H9 (cell line): ENCODE data around the gene LRP1B. TPM values are rescaled to one million over a fixed set of nuclear protein-coding genes. Genes with fewer than 3 reads are reported as not detected.

ENCODE experiments used
- DNase-seq: peaks from one replicate; pipeline ENCODE4 v3.0.0-alpha.2; 2017
- H2AFZ ChIP-seq: one replicate; pipeline ENCODE4 v1.6.1; 2013; ENCODE audit warnings: mild to moderate bottlenecking, low read length, control low read depth, moderate library complexity
- H2AK5ac ChIP-seq: 2 replicates; pipeline ENCODE4 v1.6.1; 2013; ENCODE audit warnings: low read length, control low read depth, mixed read lengths; ENCODE audit not compliant: insufficient read length
- H2BK120ac ChIP-seq: one replicate; pipeline ENCODE4 v1.6.1; 2013; ENCODE audit warnings: low read depth, mild to moderate bottlenecking, low read length, control low read depth, inconsistent platforms; ENCODE audit not compliant: poor library complexity, severe bottlenecking
- H2BK12ac ChIP-seq: 2 replicates; pipeline ENCODE4 v1.6.1; 2013; ENCODE audit warnings: low read length, control low read depth, mixed read lengths, low read depth; ENCODE audit not compliant: insufficient read length
- H2BK15ac ChIP-seq: 2 replicates; pipeline ENCODE4 v1.6.1; 2013; ENCODE audit warnings: low read depth, low read length, control low read depth
- H2BK20ac ChIP-seq: one replicate; pipeline ENCODE4 v1.6.1; 2013; ENCODE audit warnings: low read depth, mild to moderate bottlenecking, low read length, control low read depth, inconsistent platforms; ENCODE audit not compliant: poor library complexity, severe bottlenecking
- H2BK5ac ChIP-seq: 2 replicates; pipeline ENCODE4 v1.6.1; 2013; ENCODE audit warnings: low read length, control low read depth, mixed read lengths; ENCODE audit not compliant: insufficient read length
- H3K14ac ChIP-seq: 2 replicates; pipeline ENCODE4 v1.6.1; 2013; ENCODE audit warnings: low read length, control low read depth; ENCODE audit not compliant: insufficient read depth
- H3K18ac ChIP-seq: 2 replicates; pipeline ENCODE4 v1.6.1; 2013; ENCODE audit warnings: low read depth, mild to moderate bottlenecking, mixed read lengths, low read length, control low read depth; ENCODE audit not compliant: insufficient read length
- H3K23ac ChIP-seq: 2 replicates; pipeline ENCODE4 v1.6.1; 2013; ENCODE audit warnings: low read length, control low read depth, mixed read lengths, low read depth; ENCODE audit not compliant: insufficient read length
- H3K23me2 ChIP-seq: 2 replicates; pipeline ENCODE4 v1.6.1; 2013; ENCODE audit warnings: low read depth, mild to moderate bottlenecking, mixed read lengths, low read length, control low read depth; ENCODE audit not compliant: insufficient read length, poor library complexity, severe bottlenecking
- H3K27ac ChIP-seq: 2 replicates; pipeline ENCODE4 v1.5.1; 2013; ENCODE audit warnings: low read length, control low read depth, mixed read lengths, low read depth; ENCODE audit not compliant: insufficient read length
- H3K27me3 ChIP-seq: 2 replicates; pipeline ENCODE4 v1.6.1; 2013; ENCODE audit warnings: low read length, control low read depth, inconsistent platforms; ENCODE audit not compliant: insufficient read depth
- H3K4ac ChIP-seq: 2 replicates; pipeline ENCODE4 v1.6.1; 2013; ENCODE audit warnings: low read depth, mild to moderate bottlenecking, control low read depth, inconsistent platforms, low read length, moderate library complexity
- H3K4me1 ChIP-seq: 2 replicates; pipeline ENCODE4 v1.6.1; 2013; ENCODE audit warnings: low read length, control low read depth, inconsistent platforms; ENCODE audit not compliant: insufficient read depth
- H3K4me2 ChIP-seq: 2 replicates; pipeline ENCODE4 v1.6.1; 2013; ENCODE audit warnings: low read length, control low read depth, mixed read lengths; ENCODE audit not compliant: insufficient read length, insufficient read depth
- H3K56ac ChIP-seq: 2 replicates; pipeline ENCODE4 v1.6.1; 2013; ENCODE audit warnings: low read depth, mild to moderate bottlenecking, mixed read lengths, low read length, control low read depth; ENCODE audit not compliant: insufficient read length
- H3K79me1 ChIP-seq: 2 replicates; pipeline ENCODE4 v1.6.1; 2013; ENCODE audit warnings: low read depth, mild to moderate bottlenecking, moderate library complexity, low read length, control low read depth, inconsistent platforms; ENCODE audit not compliant: insufficient read depth, poor library complexity, severe bottlenecking
- H3K79me2 ChIP-seq: 2 replicates; pipeline ENCODE4 v1.6.1; 2013; ENCODE audit warnings: low read length, control low read depth, inconsistent platforms; ENCODE audit not compliant: insufficient read depth
- H3K9ac ChIP-seq: 2 replicates; pipeline ENCODE4 v1.6.1; 2013; ENCODE audit warnings: low read length, control low read depth, mixed read lengths; ENCODE audit not compliant: insufficient read length; ENCODE audit errors: extremely low read depth
- H3K9me3 ChIP-seq: one replicate; pipeline ENCODE4 v1.6.1; 2013; ENCODE audit warnings: low read depth, low read length, inconsistent platforms; ENCODE audit not compliant: control insufficient read depth
- H3T11ph ChIP-seq: one replicate; pipeline ENCODE4 v1.6.1; 2013; ENCODE audit warnings: mild to moderate bottlenecking, low read length, control low read depth, inconsistent platforms
- H4K20me1 ChIP-seq: one replicate; pipeline ENCODE4 v1.6.1; 2013; ENCODE audit not compliant: control insufficient read depth, insufficient read length, insufficient read depth
- H4K5ac ChIP-seq: 2 replicates; pipeline ENCODE4 v1.6.1; 2013; ENCODE audit warnings: low read depth, mild to moderate bottlenecking, mixed read lengths, low read length, control low read depth; ENCODE audit not compliant: insufficient read length
- H4K8ac ChIP-seq: replicated peaks from 2 replicates; pipeline ENCODE4 v1.6.1; 2013; ENCODE audit warnings: low read length, control low read depth, mixed read lengths, low read depth; ENCODE audit not compliant: insufficient read length
- H4K91ac ChIP-seq: 2 replicates; pipeline ENCODE4 v1.6.1; 2013; ENCODE audit warnings: low read depth, mild to moderate bottlenecking, moderate library complexity, mixed read lengths, low read length, control low read depth; ENCODE audit not compliant: insufficient read length
- H3K27ac Mint-ChIP-seq, 3 experiments: 2 replicates in 2 of 3; 3 replicates in 1 of 3; pipeline ENCODE4 v1.8.0; 2020 to 2021; ENCODE audit warnings: mixed read lengths in 3 of 3, mild to moderate bottlenecking in 1 of 3, moderate library complexity in 1 of 3
- H3K27me3 Mint-ChIP-seq: 2 replicates; pipeline ENCODE4 v1.8.0; 2021; ENCODE audit warnings: low read depth, mild to moderate bottlenecking, moderate library complexity, mixed read lengths
- H3K36me3 Mint-ChIP-seq, 3 experiments: 2 replicates in 2 of 3; 3 replicates in 1 of 3; pipeline ENCODE4 v1.8.0; 2020 to 2021; ENCODE audit warnings: low read depth in 3 of 3, mixed read lengths in 3 of 3; ENCODE audit not compliant: insufficient read depth in 1 of 3
- H3K4me1 Mint-ChIP-seq, 2 experiments: 2 replicates each; pipeline ENCODE4 v1.8.0; 2020; ENCODE audit warnings: mixed read lengths in 2 of 2
- H3K4me3 Mint-ChIP-seq, 2 experiments: 2 replicates in 1 of 2; 3 replicates in 1 of 2; pipeline ENCODE4 v1.8.0; 2020 to 2021; ENCODE audit warnings: mild to moderate bottlenecking in 2 of 2, mixed read lengths in 2 of 2, moderate library complexity in 1 of 2
- H3K9me3 Mint-ChIP-seq, 2 experiments: 2 replicates in 1 of 2; 3 replicates in 1 of 2; pipeline ENCODE4 v1.8.0; 2020; ENCODE audit warnings: mild to moderate bottlenecking in 2 of 2, mixed read lengths in 2 of 2, moderate library complexity in 1 of 2
- CTCF ChIP-seq: fragments of 200-600 bp; sonication (generic); conservative IDR thresholded peaks from 3 replicates; pipeline ENCODE4 v1.8.0; 2021; ENCODE audit warnings: antibody characterized with exemption, mild to moderate bottlenecking
- WGBS: extraction: QIAGEN DNeasy Blood & Tissue Kit; methylation state at CpG from one replicate; pipeline ENCODE4 v1.1.7; 2013; ENCODE audit warnings: missing lambda C conversion rate, low lambda C conversion rate, mixed read lengths; ENCODE audit not compliant: insufficient read length; ENCODE audit errors: extremely low coverage; 5-methylcytosine and 5-hydroxymethylcytosine counted together
- total RNA-seq: library from RNA; stranded (reverse); gene quantifications from 2 replicates; pipeline ENCODE4 v1.2.1, GENCODE V29; 2021

Gene LRP1B
- total RNA-seq, 1 experiment from 2014 or later: not detected

- no peak overlapping the region for H3K4ac ChIP-seq
- H3K4me1 ChIP-seq: no peaks in the 10 kb centered on the region
- Mint-ChIP-seq H3K9me3 (no peaks in the 10 kb centered on the region), H3K27ac (no peak overlapping the region; a peak in 2 of 7 replicates), H3K27me3 (no peaks in the 10 kb centered on the region), H3K36me3 (0 out of 7 replicates have a peak, but pooled peaks cover 0 to 2% (median 0%) of the 10 kb centered on the region in 3 experiments), H3K4me1 (peaks cover 0 to 8% of the 10 kb centered on the region in 2 experiments; a peak in 2 of 4 replicates), H3K4me3 (no peak overlapping the region)
- H3K79me1 ChIP-seq: no peaks in the 10 kb centered on the region
- H4K20me1 ChIP-seq: no peaks in the 10 kb centered on the region
- H2BK5ac ChIP-seq: no peak overlapping the region
- no peak overlapping the region for H2BK20ac ChIP-seq
- no CpG with 5 or more reads among the region's 3 CpGs for WGBS
- H3K56ac ChIP-seq: no peak overlapping the region
- H2BK15ac ChIP-seq: no peak overlapping the region
- no peak overlapping the region for H2AFZ ChIP-seq
- no peak overlapping the region for H4K5ac ChIP-seq
- H3K23me2 ChIP-seq: no peaks in the 10 kb centered on the region
- H2AK5ac ChIP-seq: no peak overlapping the region
- no peak for TF ChIP-seq CTCF
- H4K91ac ChIP-seq: no peak overlapping the region
- no peak overlapping the region for H3K9ac ChIP-seq
- H2BK12ac ChIP-seq: no peak overlapping the region
- no peak overlapping the region for H3K27ac ChIP-seq
- H3K4me2 ChIP-seq: no peak overlapping the region
- DNase-seq: no peak
- no peaks in the 10 kb centered on the region for H3K27me3 ChIP-seq
- no peaks in the 10 kb centered on the region for H3K9me3 ChIP-seq
- no peak overlapping the region for H3K18ac ChIP-seq
- no peak overlapping the region for H3K23ac ChIP-seq
- no peak overlapping the region for H2BK120ac ChIP-seq
- no peaks in the 10 kb centered on the region for H3K79me2 ChIP-seq
- no peak overlapping the region for H3T11ph ChIP-seq
- H3K14ac ChIP-seq: no peak overlapping the region
- H4K8ac ChIP-seq: no peak overlapping the region
Measured at GRCh38 chr2:141630407-141630930, 500.3 kb downstream of the LRP1B start.
